Lower leg skin (tissue), 4 donors: ENCODE results near the gene RPL22. TPM values are rescaled to one million over a fixed set of nuclear protein-coding genes. Genes with fewer than 3 reads are reported as not detected.

ENCODE experiments used
- DNase-seq, 2 donors: peaks; one replicate each; pipeline ENCODE4 v3.0.0-alpha.2; 2019; ENCODE audit warnings: low spot score in 2 of 2
- H3K4me3 ChIP-seq: fragments of 200-600 bp; sonication (generic); 2 replicates; pipeline ENCODE4 v1.5.1; 2017; ENCODE audit warnings: mild to moderate bottlenecking, low read depth; ENCODE audit not compliant: poor library complexity, severe bottlenecking
- POLR2A ChIP-seq, 2 donors: fragments of 450-650 bp; IDR thresholded peaks; one replicate each; pipeline ENCODE4 v1.6.1; 2016 to 2017; ENCODE audit warnings: antibody characterized with exemption in 2 of 2, mild to moderate bottlenecking in 1 of 2, moderate library complexity in 1 of 2
- WGBS, 2 donors: methylation state at CpG; one replicate each; pipeline ENCODE4 v1.1.5; 2018; 5-methylcytosine and 5-hydroxymethylcytosine counted together
- intact Hi-C: fragments of 100-400 bp; cut with DNase I; formaldehyde crosslinking; loops from one replicate; pipeline ENCODE4 v1.15.0; 2023; ENCODE audit warnings: low total_unique reads
- total RNA-seq, 4 donors: library from RNA; depleted of rRNA; stranded (reverse); fragments of >200 nt; gene quantifications; one replicate each; pipeline ENCODE4 v1.1.0, GENCODE V29; 2016
- TF ChIP-seq, protein P1 (sequence below), 3 donors: fragments of 450-650 bp; IDR thresholded peaks; one replicate each; pipeline ENCODE4 v1.5.1; 2016; ENCODE audit warnings: antibody characterized with exemption in 3 of 3, mild to moderate bottlenecking in 3 of 3, moderate library complexity in 2 of 3

RPL22 gene
- total RNA-seq, 4 donors from 2014 or later, result 122 to 216 (median 179) TPM

DNA sequence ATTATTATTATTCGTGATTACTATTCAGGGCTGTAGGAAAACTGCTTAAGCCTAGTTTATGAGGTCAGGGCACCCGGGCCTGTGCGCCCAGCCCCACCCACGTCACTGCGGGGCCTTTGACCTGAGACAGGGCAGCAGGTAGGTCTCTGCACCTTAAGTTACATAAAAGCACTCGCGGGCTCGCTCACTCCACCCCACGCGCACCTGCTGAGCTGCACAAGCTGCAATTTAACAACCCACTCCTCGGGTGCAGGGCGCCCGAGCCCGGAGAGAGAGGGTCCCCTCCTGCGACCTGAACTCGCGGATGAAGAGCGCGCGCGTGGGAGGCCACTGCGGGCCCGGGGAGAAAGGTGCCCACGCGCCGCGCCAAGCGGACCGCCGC lies 35.9 kb upstream of the RPL22 start:
- intact Hi-C loops, result no loop called here
- peak overlapping the region; percentile 69 for H3K4me3 ChIP-seq
- no peak for TF ChIP-seq POLR2A (IDR thresholded peaks at IDR 0.05)
- TF ChIP-seq, protein P1, sequence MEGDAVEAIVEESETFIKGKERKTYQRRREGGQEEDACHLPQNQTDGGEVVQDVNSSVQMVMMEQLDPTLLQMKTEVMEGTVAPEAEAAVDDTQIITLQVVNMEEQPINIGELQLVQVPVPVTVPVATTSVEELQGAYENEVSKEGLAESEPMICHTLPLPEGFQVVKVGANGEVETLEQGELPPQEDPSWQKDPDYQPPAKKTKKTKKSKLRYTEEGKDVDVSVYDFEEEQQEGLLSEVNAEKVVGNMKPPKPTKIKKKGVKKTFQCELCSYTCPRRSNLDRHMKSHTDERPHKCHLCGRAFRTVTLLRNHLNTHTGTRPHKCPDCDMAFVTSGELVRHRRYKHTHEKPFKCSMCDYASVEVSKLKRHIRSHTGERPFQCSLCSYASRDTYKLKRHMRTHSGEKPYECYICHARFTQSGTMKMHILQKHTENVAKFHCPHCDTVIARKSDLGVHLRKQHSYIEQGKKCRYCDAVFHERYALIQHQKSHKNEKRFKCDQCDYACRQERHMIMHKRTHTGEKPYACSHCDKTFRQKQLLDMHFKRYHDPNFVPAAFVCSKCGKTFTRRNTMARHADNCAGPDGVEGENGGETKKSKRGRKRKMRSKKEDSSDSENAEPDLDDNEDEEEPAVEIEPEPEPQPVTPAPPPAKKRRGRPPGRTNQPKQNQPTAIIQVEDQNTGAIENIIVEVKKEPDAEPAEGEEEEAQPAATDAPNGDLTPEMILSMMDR (IDR thresholded peaks at IDR 0.05), result no peak
- 0% methylated on average over 22 to 26 of the region's 30 CpGs for WGBS, 2 donors
- no peak for DNase-seq

DNA sequence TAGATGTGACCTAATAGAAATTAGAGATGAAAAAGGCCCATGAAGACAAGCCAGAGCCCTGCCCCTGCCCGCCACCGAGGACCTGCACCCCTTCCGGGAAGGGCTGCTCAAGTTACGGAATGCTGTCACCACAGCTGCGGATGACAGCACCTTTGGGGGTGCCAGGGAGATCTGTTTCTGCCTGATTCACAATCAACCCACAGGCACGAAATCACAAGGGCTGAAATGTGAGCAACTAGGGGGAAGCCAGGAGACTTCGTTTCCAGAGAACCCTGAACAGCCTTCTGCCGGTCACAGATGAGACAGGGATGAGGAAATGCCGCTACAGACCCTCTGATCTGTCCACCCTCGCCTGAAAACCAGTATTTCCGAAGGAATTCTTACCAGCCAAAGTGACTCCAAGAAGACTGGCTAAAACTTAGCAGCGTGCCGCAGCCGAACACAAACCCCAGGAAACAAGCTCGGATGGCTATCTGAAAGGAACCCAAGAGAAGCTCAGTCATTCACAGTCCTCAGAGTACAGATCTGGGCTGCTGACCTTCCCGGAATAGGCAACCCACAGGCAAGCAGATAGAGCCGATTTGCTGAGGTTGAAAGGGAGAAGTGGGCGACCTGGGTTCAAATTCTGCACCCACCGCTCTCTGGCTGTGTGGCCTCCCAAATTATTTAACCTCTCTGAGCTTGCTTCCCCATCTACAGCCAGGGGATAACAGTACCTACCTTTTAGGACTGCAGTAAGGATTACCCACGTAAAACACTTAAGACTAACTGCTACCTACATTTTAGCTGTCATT lies 35.3 kb upstream of the RPL22 start:
- WGBS, 2 donors, result 41 to 46% methylated on average over 20 of the region's 20 CpGs
- DNase-seq, result no peak
- intact Hi-C loops, result no loop called here
- H3K4me3 ChIP-seq, result peak overlapping the region; percentile 69
- TF ChIP-seq, protein P1 (IDR thresholded peaks at IDR 0.05), result no peak
- TF ChIP-seq POLR2A (IDR thresholded peaks at IDR 0.05), result no peak

DNA sequence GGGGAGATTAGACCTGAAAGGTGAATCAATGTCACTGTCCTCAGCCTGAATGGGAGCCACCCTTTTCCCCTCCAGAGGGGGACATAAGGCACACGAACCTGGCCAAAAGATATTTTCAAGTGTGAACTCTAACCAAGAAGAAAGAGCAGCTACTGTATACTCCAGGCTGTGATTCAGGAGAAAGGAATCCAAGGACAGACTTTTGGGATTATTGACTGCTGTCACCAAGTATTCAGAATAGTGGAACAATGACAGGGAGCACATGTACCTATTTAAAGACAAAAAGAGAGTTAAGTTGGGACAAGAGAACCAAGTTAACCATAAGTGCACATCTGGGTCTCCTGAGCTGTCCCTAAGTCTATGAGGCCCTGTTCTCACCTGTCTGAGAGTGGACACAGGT lies 34.0 kb upstream of the RPL22 start:
- no peak overlapping the region for H3K4me3 ChIP-seq
- WGBS, 2 donors, result 50 to 68% methylated on average over 1 of the region's 1 CpG
- no peak for DNase-seq
- no peak for TF ChIP-seq POLR2A (IDR thresholded peaks at IDR 0.05)
- TF ChIP-seq, protein P1 (IDR thresholded peaks at IDR 0.05), result no peak
- intact Hi-C loops, result no loop called here

DNA sequence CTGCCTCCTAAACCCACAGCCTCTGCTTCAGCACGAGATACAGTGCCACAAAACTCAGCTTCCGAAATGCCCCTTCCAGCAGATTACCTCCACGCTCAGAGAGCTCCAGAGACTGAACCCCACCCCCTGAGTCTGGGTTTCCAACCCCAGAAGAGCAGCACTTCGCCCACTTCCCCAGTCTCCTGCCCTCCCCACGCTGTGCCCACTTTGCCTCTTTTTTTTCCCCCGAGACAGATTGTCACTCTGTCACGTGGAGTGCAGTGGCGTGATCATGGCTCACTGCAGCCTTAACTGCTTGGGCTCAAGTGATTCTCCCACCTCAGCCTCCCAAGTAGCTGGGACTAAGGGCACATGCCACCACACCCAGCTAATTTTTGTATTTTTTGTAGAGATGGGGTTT lies 26.3 kb upstream of the RPL22 start:
- no peak for DNase-seq
- intact Hi-C loops, result no loop called here
- H3K4me3 ChIP-seq, result no peak overlapping the region
- TF ChIP-seq, protein P1 (IDR thresholded peaks at IDR 0.05), result no peak
- TF ChIP-seq POLR2A (IDR thresholded peaks at IDR 0.05), result no peak
- 92 to 96% methylated on average over 8 of the region's 8 CpGs for WGBS, 2 donors

DNA sequence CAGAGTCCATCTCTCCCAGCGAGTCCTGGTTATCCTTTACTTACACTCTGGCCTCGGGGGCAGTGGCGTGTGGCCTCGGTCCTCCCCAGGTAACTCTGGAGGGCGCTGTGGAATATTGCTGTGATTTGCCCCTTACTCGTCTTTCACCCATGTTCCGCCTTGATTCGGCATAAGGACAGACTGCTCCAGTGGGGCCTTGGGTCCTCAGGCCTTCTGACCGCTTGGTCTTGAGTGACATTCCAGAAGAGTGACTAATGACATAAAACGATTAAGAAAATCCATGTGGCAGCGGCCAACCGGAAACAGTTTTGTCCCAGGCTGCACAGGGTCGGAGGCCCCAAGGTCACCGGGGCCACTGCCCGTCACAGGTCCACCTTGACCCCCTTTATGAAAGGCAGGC lies 25.3 kb upstream of the RPL22 start:
- DNase-seq, result no peak
- 86 to 91% methylated on average over 15 of the region's 15 CpGs for WGBS, 2 donors
- TF ChIP-seq POLR2A (IDR thresholded peaks at IDR 0.05), result no peak
- TF ChIP-seq, protein P1 (IDR thresholded peaks at IDR 0.05), result no peak
- intact Hi-C loops, result no loop called here
- H3K4me3 ChIP-seq, result no peak overlapping the region

DNA sequence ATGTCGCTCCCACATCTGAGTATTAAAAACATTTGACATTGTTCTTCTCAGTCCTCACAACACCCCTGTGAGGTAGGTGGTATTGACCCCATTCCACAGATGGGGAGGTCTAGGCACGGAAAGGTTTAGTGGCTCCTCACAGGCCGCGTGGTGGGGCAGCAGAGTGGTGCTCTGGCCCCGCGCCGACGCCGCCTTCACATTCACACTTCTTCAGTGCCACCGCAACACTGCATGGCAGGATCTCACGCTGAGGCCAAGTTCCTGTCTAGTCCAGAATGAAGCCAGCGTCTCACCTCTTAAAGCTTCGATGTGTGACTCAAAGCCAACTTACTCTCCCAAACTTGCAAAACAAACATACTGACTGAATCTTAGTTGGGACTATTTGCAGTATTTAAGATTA lies 24.2 kb upstream of the RPL22 start:
- intact Hi-C loops, result no loop called here
- 95 to 98% methylated on average over 13 of the region's 13 CpGs for whole genome bisulfite sequencing, 2 donors
- no peak for TF ChIP-seq POLR2A (IDR thresholded peaks at IDR 0.05)
- TF ChIP-seq, protein P1 (IDR thresholded peaks at IDR 0.05), result no peak
- DNase-seq, result no peak
- no peak overlapping the region for H3K4me3 ChIP-seq
